SK-N-SH (cell line): Measurements from ENCODE around the gene CLCN6. TPM values are rescaled to one million over a fixed set of nuclear protein-coding genes. Genes with fewer than 3 reads are reported as not detected.
A peak's percentile ranks its signal among the peaks of the same experiment; 100 is the strongest.

ENCODE experiments used
- CTCF ChIA-PET: fragments of 300-600, 350-600 bp; formaldehyde crosslinking; extraction: SDS; loops from one replicate; lab custom pipeline; 2021; lab: Yijun Ruan, JAX
- POLR2A ChIA-PET: fragments of 350-600 bp; sonication (Branson Sonifier 250); formaldehyde crosslinking; extraction: SDS; loops from one replicate; lab custom pipeline; 2020; ENCODE audit warnings: antibody characterized with exemption, inconsistent platforms; lab: Yijun Ruan, JAX
- DNase-seq: peaks from one replicate; pipeline ENCODE4 v3.0.0; 2012
- H2AFZ ChIP-seq: fragments of 200-600 bp; sonication (generic); 2 replicates; pipeline ENCODE4 v1.8.1; 2016; ENCODE audit warnings: antibody characterized with exemption, mild to moderate bottlenecking, low read depth
- H3F3A ChIP-seq: fragments of 200-600 bp; sonication (generic); replicated peaks from 2 replicates; pipeline ENCODE3; 2016; ENCODE audit warnings: antibody characterized with exemption, mild to moderate bottlenecking; ENCODE audit not compliant: insufficient read depth
- H3K27ac ChIP-seq, 2 experiments: fragments of 200-500 bp in 1 of 2; fragments of 200-600 bp in 1 of 2; sonication (Bioruptor generic) in 1 of 2; sonication (generic), shearing (Covaris generic) in 1 of 2; 2 replicates each; pipeline versions ENCODE4 v1.5.1 to v1.6.1; 2014 to 2016; ENCODE audit warnings: low read depth in 2 of 2, inconsistent platforms in 1 of 2, low read length in 1 of 2, mild to moderate bottlenecking in 1 of 2, mixed read lengths in 1 of 2
- H3K27me3 ChIP-seq: fragments of 200-600 bp; sonication (generic), shearing (Covaris generic); 2 replicates; pipeline ENCODE4 v1.6.1; 2016; ENCODE audit warnings: mixed run types; ENCODE audit not compliant: insufficient read depth
- H3K36me3 ChIP-seq, 2 experiments: fragments of 200-500 bp in 1 of 2; fragments of 200-600 bp in 1 of 2; sonication (Bioruptor generic) in 1 of 2; sonication (generic) in 1 of 2; replicated peaks in 1 of 2; 2 replicates each; pipeline versions ENCODE3 to v1.5.1; 2014 to 2016; ENCODE audit warnings: low read length in 1 of 2, mild to moderate bottlenecking in 1 of 2; ENCODE audit not compliant: insufficient read depth in 2 of 2, control insufficient read depth in 1 of 2
- H3K4me1 ChIP-seq, 2 experiments: fragments of 200-500 bp in 1 of 2; fragments of 200-600 bp in 1 of 2; sonication (Bioruptor generic) in 1 of 2; sonication (generic), shearing (Covaris generic) in 1 of 2; 2 replicates each; pipeline versions ENCODE4 v1.5.1 to v1.6.1; 2014 to 2016; ENCODE audit warnings: low read depth in 1 of 2, low read length in 1 of 2, mixed run types in 1 of 2; ENCODE audit not compliant: insufficient read depth in 2 of 2, control insufficient read depth in 1 of 2
- H3K4me2 ChIP-seq: fragments of 200-600 bp; sonication (generic), shearing (Covaris generic); 2 replicates; pipeline ENCODE4 v1.6.1; 2017; ENCODE audit warnings: mixed run types
- H3K4me3 ChIP-seq, 2 experiments: fragments of 200-500 bp in 1 of 2; fragments of 200-600 bp in 1 of 2; sonication (Bioruptor generic) in 1 of 2; sonication (generic), shearing (Covaris generic) in 1 of 2; 2 replicates each; pipeline versions ENCODE4 v1.5.1 to v1.8.1; 2014 to 2016; ENCODE audit warnings: low read depth in 2 of 2, inconsistent platforms in 1 of 2, low read length in 1 of 2, mild to moderate bottlenecking in 1 of 2, mixed read lengths in 1 of 2, moderate library complexity in 1 of 2
- H3K79me2 ChIP-seq: fragments of 200-600 bp; sonication (generic); 2 replicates; pipeline ENCODE4 v1.8.1; 2017; ENCODE audit warnings: mild to moderate bottlenecking; ENCODE audit not compliant: insufficient read depth
- H3K9ac ChIP-seq: fragments of 200-600 bp; sonication (generic); 2 replicates; pipeline ENCODE4 v1.6.1; 2017; ENCODE audit warnings: mixed run types
- H3K9me2 ChIP-seq: fragments of 200-600 bp; sonication (generic); 2 replicates; pipeline ENCODE4 v1.6.1; 2017; ENCODE audit warnings: mixed run types
- H3K9me3 ChIP-seq: fragments of 200-600 bp; sonication (generic); 2 replicates; pipeline ENCODE4 v1.6.1; 2017; ENCODE audit warnings: mixed run types, mild to moderate bottlenecking, moderate library complexity
- H4K20me1 ChIP-seq: fragments of 200-600 bp; sonication (generic); 2 replicates; pipeline ENCODE4 v1.6.1; 2017; ENCODE audit warnings: mild to moderate bottlenecking, mixed run types; ENCODE audit not compliant: insufficient read depth
- ELF1 ChIP-seq: IDR thresholded peaks from 2 replicates; pipeline ENCODE4 v1.4.0; 2012
- EZH2phosphoT487 ChIP-seq: fragments of 200-600 bp; sonication (generic); IDR thresholded peaks from 2 replicates; pipeline ENCODE4 v1.6.1; 2017; ENCODE audit warnings: low read depth, mixed run types, mild to moderate bottlenecking, antibody characterized with exemption, moderate library complexity, borderline replicate concordance
- FOSL2 ChIP-seq: IDR thresholded peaks from 2 replicates; pipeline ENCODE4 v1.4.0; 2012; ENCODE audit warnings: low read depth, mild to moderate bottlenecking, moderate library complexity, borderline replicate concordance
- FOXJ3 ChIP-seq: sonication (generic); formaldehyde crosslinking; IDR thresholded peaks from 2 replicates; pipeline ENCODE4 v1.5.1; 2020; ENCODE audit warnings: mild to moderate bottlenecking, missing genetic modification reagents
- MXI1 ChIP-seq: IDR thresholded peaks from 2 replicates; pipeline ENCODE4 v1.6.1; 2012; ENCODE audit warnings: mild to moderate bottlenecking, low read depth, low read length, improper control_type of control experiment
- NFIC ChIP-seq: IDR thresholded peaks from 2 replicates; pipeline ENCODE4 v1.4.0; 2012; ENCODE audit warnings: borderline replicate concordance
- NRF1 ChIP-seq: IDR thresholded peaks from 2 replicates; pipeline ENCODE4 v1.6.1; 2012; ENCODE audit warnings: low read depth, mild to moderate bottlenecking, low read length
- POLR2AphosphoS5 ChIP-seq: IDR thresholded peaks from 2 replicates; pipeline ENCODE4 v1.6.1; 2012; ENCODE audit warnings: low read depth, low read length
- RAD21 ChIP-seq: IDR thresholded peaks from 2 replicates; pipeline ENCODE4 v1.6.1; 2012; ENCODE audit warnings: mild to moderate bottlenecking, low read length
- RFX5 ChIP-seq: IDR thresholded peaks from 2 replicates; pipeline ENCODE4 v1.6.1; 2012; ENCODE audit warnings: mild to moderate bottlenecking, improper control_type of control experiment, low read length
- RXRA ChIP-seq: IDR thresholded peaks from 2 replicates; pipeline ENCODE4 v1.4.0; 2012; ENCODE audit warnings: low read depth, mild to moderate bottlenecking, borderline replicate concordance
- SIN3A ChIP-seq: IDR thresholded peaks from 2 replicates; pipeline ENCODE4 v1.6.1; 2012; ENCODE audit warnings: low read depth, mild to moderate bottlenecking, low read length, moderate library complexity, borderline replicate concordance
- SMC3 ChIP-seq: IDR thresholded peaks from 2 replicates; pipeline ENCODE4 v1.6.1; 2012; ENCODE audit warnings: low read depth, low read length, improper control_type of control experiment
- TAF1 ChIP-seq: IDR thresholded peaks from 2 replicates; pipeline ENCODE4 v1.6.1; 2012; ENCODE audit warnings: low read depth, mild to moderate bottlenecking, low read length, moderate library complexity, borderline replicate concordance
- USF1 ChIP-seq: IDR thresholded peaks from 2 replicates; pipeline ENCODE4 v1.4.0; 2012; ENCODE audit warnings: low read depth, borderline replicate concordance
- YY1 ChIP-seq: IDR thresholded peaks from 2 replicates; pipeline ENCODE4 v1.4.0; 2012; ENCODE audit warnings: low read depth, mild to moderate bottlenecking
- WGBS: methylation state at CpG from one replicate; pipeline ENCODE4 v1.1.6; 2017; ENCODE audit warnings: low lambda C conversion rate; 5-methylcytosine and 5-hydroxymethylcytosine counted together
- polyA plus RNA-seq, 3 experiments: library from polyadenylated mRNA; depleted of rRNA; stranded (reverse); fragments of >200 nt; gene quantifications; 2 replicates each; pipeline ENCODE4 v1.2.3, GENCODE V29; 2012

Gene CLCN6
- polyA plus RNA-seq, 1 of the 3 experiments (the other 2 are of a cell fraction) = 7.4 TPM

GRCh38 chr1:11813021-11813420, 7.0 kb downstream of the CLCN6 start:
- Histone ChIP-seq H3K4me1 (peaks cover 0 to under 1% of the 10 kb centered on the region in 2 experiments; a peak in 1 of 4 replicates), H3K9me3 (no peaks in the 10 kb centered on the region), H3K27ac (no peak overlapping the region), H3K9me2 (no peaks in the 10 kb centered on the region), H3K4me3 (no peak overlapping the region), H3K27me3 (no peaks in the 10 kb centered on the region), H3F3A (no peaks in the 10 kb centered on the region), H4K20me1 (peaks cover 4% of the 10 kb centered on the region; the same call in 1 of the 2 replicates), H3K4me2 (no peak overlapping the region), H3K36me3 (peaks cover 49 to 61% of the 10 kb centered on the region in 2 experiments), H2AFZ (no peak overlapping the region), H3K9ac (no peak overlapping the region), H3K79me2 (peaks cover 46% of the 10 kb centered on the region)
- TF ChIP-seq TAF1 (no peak), RAD21 (no peak), NRF1 (no peak), USF1 (no peak), MXI1 (no peak), RFX5 (no peak), POLR2AphosphoS5 (no peak), YY1 (no peak), RXRA (no peak), ELF1 (no peak), FOXJ3 (no peak)
- ChIA-PET POLR2A (no interaction called here), CTCF (no interaction called here)
- no peak for DNase-seq
- 93% methylated on average over 5 of the region's 5 CpGs for WGBS

GRCh38 chr1:11817192-11817591, 11.2 kb downstream of the CLCN6 start:
- WGBS = 97% methylated on average over 12 of the region's 12 CpGs
- no peak overlapping the region for H3K4me3 ChIP-seq
- DNase-seq = no peak
- H3K9me2 ChIP-seq = no peaks in the 10 kb centered on the region
- H3F3A ChIP-seq = peaks cover 14% of the 10 kb centered on the region
- POLR2A ChIA-PET = interaction anchor here (1.0 kb wide), 1 partner anchor 11 kb away, joined by 3 read pairs; the partner anchor contains the start of gene MTHFR
- H2AFZ ChIP-seq = no peak overlapping the region
- H3K4me1 ChIP-seq = no peaks in the 10 kb centered on the region
- CTCF ChIA-PET = no interaction called here
- H3K9me3 ChIP-seq = no peaks in the 10 kb centered on the region
- H3K79me2 ChIP-seq = peaks cover 17% of the 10 kb centered on the region
- H3K27me3 ChIP-seq = no peaks in the 10 kb centered on the region
- no peak overlapping the region for H3K27ac ChIP-seq
- H3K9ac ChIP-seq = no peak overlapping the region
- peaks cover 35 to 55% of the 10 kb centered on the region in 2 experiments for H3K36me3 ChIP-seq
- no peak overlapping the region for H3K4me2 ChIP-seq
- no peaks in the 10 kb centered on the region for H4K20me1 ChIP-seq
- no peak for TF ChIP-seq EZH2phosphoT487

GRCh38 chr1:11822091-11822490, 16.1 kb downstream of the CLCN6 start:
- WGBS = 83% methylated on average over 3 of the region's 3 CpGs
- no peak for TF ChIP-seq EZH2phosphoT487
- TF ChIP-seq POLR2AphosphoS5 = no peak
- no peak for TF ChIP-seq NFIC
- TF ChIP-seq USF1 = no peak
- TF ChIP-seq FOXJ3 = no peak
- no peak for TF ChIP-seq FOSL2
- no peak for TF ChIP-seq SIN3A
- no peak for TF ChIP-seq SMC3
- no peaks in the 10 kb centered on the region for H3K4me1 ChIP-seq
- no peak overlapping the region for H3K4me2 ChIP-seq
- DNase-seq = no peak
- H3K9me2 ChIP-seq = no peaks in the 10 kb centered on the region
- no peaks in the 10 kb centered on the region for H4K20me1 ChIP-seq
- no peaks in the 10 kb centered on the region for H3K79me2 ChIP-seq
- peaks cover 14% of the 10 kb centered on the region for H3F3A ChIP-seq
- no peak overlapping the region for H3K9ac ChIP-seq
- no peak overlapping the region for H3K4me3 ChIP-seq
- peaks cover 19 to 65% of the 10 kb centered on the region in 2 experiments for H3K36me3 ChIP-seq
- ChIA-PET CTCF (interaction anchor here (6.4 kb wide), 1 partner anchor 17 kb away, joined by 29 read pairs; no protein-coding TSS in a partner anchor), POLR2A (no interaction called here)
- H3K27me3 ChIP-seq = no peaks in the 10 kb centered on the region
- no peak overlapping the region for H2AFZ ChIP-seq
- H3K27ac ChIP-seq = peak overlapping the region; percentile 12 to 35; a peak in 1 of 4 replicates
- H3K9me3 ChIP-seq = no peaks in the 10 kb centered on the region
